ENCODE results near the gene TTC39C. TPM values are rescaled to one million over a fixed set of nuclear protein-coding genes. Genes with fewer than 3 reads are reported as not detected.

Gene TTC39C
- polyA plus RNA-seq, 2 of the 4 experiments (the other 2 are of a cell fraction), result 8.7 to 18.4 TPM

DNA sequence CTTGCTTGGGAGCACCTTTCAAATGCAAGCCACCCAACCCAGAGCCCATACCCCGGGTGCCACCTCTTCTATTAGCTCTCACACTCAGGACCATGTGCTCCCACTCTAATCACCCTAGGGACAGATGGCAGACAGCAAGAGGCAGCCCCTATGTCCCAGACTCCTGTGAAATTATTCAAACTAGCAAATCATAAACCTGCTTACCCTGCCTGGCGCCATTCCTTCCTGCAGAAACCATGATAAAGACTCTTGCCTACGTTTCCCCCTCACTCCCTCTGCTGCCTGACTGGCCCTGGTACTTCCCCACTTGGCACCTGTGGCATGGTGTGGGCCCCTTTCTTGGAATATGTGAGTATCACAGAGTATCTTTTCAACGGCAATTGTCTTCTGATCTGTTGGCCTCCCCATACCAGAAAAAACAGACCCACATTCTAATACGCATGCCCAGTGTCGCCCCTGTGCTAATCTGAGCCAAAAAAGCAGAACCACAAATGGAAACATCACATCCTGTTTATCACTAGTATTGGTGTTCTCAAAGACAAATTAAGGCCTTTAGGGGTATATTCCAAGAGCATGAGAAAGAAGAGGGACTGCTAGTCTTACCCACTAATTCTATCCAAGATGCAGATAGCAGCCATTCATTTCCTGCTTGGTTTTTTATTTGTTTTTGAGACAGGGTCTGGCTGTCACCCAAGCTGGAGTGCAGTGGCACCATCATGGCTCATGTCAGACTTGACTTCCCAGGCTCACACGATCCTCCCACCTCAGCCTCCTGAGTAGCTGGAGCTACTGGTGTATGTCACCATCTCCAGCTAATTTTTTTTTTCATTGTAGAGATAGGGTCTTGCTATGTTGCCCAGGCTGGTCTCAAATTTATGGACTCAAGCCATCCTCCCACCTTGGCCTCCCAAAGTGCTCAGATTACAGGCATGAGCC, 44.1 kb upstream of the TTC39C start:
- 65% methylated on average over 7 of the region's 7 CpGs for WGBS (ENCODE audit: missing lambda C conversion rate)
- TF ChIP-seq HOXA7 (CRISPR knock-in tag; IDR thresholded peaks at IDR 0.05) (no peak), BHLHE40 (IDR thresholded peaks at IDR 0.05; ENCODE audit: low read depth, low read length) (no peak), HDAC2 (IDR thresholded peaks at IDR 0.05) (no peak), CEBPB (IDR thresholded peaks at IDR 0.05) (no peak), PHF8 (IDR thresholded peaks at IDR 0.05; ENCODE audit: borderline replicate concordance, low read depth) (no peak), MYC (IDR thresholded peaks at IDR 0.05; ENCODE audit: borderline replicate concordance, low read length) (no peak), JUNB (IDR thresholded peaks at IDR 0.05) (no peak), NPAS2 (CRISPR knock-in tag; IDR thresholded peaks at IDR 0.05; ENCODE audit: borderline replicate concordance) (no peak), CBX2 (IDR thresholded peaks at IDR 0.05; ENCODE audit: borderline replicate concordance, low read depth) (no peak), EP300 (IDR thresholded peaks at IDR 0.05) (no peak), MAZ (IDR thresholded peaks at IDR 0.05; ENCODE audit: borderline replicate concordance, low read depth, low read length) (no peak), SMC3 (IDR thresholded peaks at IDR 0.05) (no peak), JUN (IDR thresholded peaks at IDR 0.05) (no peak), KDM1A (IDR thresholded peaks at IDR 0.05; ENCODE audit: low read depth) (no peak)
- TF ChIP-seq, protein P1, sequence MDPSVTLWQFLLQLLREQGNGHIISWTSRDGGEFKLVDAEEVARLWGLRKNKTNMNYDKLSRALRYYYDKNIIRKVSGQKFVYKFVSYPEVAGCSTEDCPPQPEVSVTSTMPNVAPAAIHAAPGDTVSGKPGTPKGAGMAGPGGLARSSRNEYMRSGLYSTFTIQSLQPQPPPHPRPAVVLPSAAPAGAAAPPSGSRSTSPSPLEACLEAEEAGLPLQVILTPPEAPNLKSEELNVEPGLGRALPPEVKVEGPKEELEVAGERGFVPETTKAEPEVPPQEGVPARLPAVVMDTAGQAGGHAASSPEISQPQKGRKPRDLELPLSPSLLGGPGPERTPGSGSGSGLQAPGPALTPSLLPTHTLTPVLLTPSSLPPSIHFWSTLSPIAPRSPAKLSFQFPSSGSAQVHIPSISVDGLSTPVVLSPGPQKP (IDR thresholded peaks at IDR 0.05; ENCODE audit: low read depth, low read length), result no peak
- TF ChIP-seq, protein P2, sequence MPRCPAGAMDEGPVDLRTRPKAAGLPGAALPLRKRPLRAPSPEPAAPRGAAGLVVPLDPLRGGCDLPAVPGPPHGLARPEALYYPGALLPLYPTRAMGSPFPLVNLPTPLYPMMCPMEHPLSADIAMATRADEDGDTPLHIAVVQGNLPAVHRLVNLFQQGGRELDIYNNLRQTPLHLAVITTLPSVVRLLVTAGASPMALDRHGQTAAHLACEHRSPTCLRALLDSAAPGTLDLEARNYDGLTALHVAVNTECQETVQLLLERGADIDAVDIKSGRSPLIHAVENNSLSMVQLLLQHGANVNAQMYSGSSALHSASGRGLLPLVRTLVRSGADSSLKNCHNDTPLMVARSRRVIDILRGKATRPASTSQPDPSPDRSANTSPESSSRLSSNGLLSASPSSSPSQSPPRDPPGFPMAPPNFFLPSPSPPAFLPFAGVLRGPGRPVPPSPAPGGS (IDR thresholded peaks at IDR 0.05), result no peak
- TF ChIP-seq, protein P3, sequence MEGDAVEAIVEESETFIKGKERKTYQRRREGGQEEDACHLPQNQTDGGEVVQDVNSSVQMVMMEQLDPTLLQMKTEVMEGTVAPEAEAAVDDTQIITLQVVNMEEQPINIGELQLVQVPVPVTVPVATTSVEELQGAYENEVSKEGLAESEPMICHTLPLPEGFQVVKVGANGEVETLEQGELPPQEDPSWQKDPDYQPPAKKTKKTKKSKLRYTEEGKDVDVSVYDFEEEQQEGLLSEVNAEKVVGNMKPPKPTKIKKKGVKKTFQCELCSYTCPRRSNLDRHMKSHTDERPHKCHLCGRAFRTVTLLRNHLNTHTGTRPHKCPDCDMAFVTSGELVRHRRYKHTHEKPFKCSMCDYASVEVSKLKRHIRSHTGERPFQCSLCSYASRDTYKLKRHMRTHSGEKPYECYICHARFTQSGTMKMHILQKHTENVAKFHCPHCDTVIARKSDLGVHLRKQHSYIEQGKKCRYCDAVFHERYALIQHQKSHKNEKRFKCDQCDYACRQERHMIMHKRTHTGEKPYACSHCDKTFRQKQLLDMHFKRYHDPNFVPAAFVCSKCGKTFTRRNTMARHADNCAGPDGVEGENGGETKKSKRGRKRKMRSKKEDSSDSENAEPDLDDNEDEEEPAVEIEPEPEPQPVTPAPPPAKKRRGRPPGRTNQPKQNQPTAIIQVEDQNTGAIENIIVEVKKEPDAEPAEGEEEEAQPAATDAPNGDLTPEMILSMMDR (IDR thresholded peaks at IDR 0.05), result no peak
- Histone ChIP-seq H3K9me3 (no peaks in the 10 kb centered on the region), H3K4me2 (no peak overlapping the region), H3K4me1 (no peaks in the 10 kb centered on the region), H3K27ac (no peak overlapping the region), H3K4me3 (no peak overlapping the region)
- DNase-seq (ENCODE audit: low read depth in 1 of 2, low spot score in 1 of 2) (no peak), ATAC-seq (no peak), FAIRE-seq (no peak)
- CTCF ChIA-PET, result interaction anchor here (1.3 to 1.4 kb wide), 2 partner anchors 10 to 106 kb away, joined by 3 to 5 read pairs; no protein-coding TSS in a partner anchor
- POLR2A ChIA-PET, result interaction anchor here (0.6 kb wide), 1 partner anchor 168 kb away, joined by 3 read pairs; no protein-coding TSS in a partner anchor

DNA sequence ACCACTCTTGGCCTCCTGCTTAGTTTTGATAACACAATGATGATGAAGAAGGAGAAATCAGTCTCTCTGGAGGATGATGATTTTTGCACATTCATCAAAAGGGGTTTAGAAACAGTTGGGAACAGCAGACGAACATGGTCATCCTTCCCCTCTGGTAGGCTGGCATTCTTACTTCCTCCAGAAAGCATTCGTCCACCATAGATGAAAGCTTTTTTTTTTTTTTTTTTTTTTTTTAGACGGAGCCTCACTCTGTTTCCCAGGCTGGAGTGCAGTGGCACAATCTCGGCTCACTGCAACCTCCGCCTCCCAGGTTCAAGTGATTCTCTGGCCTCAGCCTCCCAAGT, 43.5 kb upstream of the TTC39C start:
- POLR2A ChIA-PET, result interaction anchor here (0.6 kb wide), 1 partner anchor 167 kb away, joined by 3 read pairs; no protein-coding TSS in a partner anchor
- H3K4me2 ChIP-seq, result no peak overlapping the region
- no peak for ATAC-seq

More for the DNA sequence above, 43.5 kb upstream of the TTC39C start:
- TF ChIP-seq KDM5A (IDR thresholded peaks at IDR 0.05) (no peak), HEYL (CRISPR knock-in tag; IDR thresholded peaks at IDR 0.05) (no peak), HOXB13 (CRISPR knock-in tag; IDR thresholded peaks at IDR 0.05; ENCODE audit: low read depth) (no peak), EP300 (IDR thresholded peaks at IDR 0.05) (no peak), ESRRA (IDR thresholded peaks at IDR 0.05; ENCODE audit: borderline replicate concordance, low read length) (no peak), KDM1A (IDR thresholded peaks at IDR 0.05; ENCODE audit: low read depth) (no peak), NPAS2 (CRISPR knock-in tag; IDR thresholded peaks at IDR 0.05; ENCODE audit: borderline replicate concordance) (no peak), CEBPB (IDR thresholded peaks at IDR 0.05) (no peak), CBX8 (IDR thresholded peaks at IDR 0.05) (no peak), RFX5 (IDR thresholded peaks at IDR 0.05) (no peak), POLR2A (IDR thresholded peaks at IDR 0.05; ENCODE audit: low read length) (no peak), CBX2 (IDR thresholded peaks at IDR 0.05; ENCODE audit: borderline replicate concordance, low read depth) (no peak), RARB (CRISPR knock-in tag; IDR thresholded peaks at IDR 0.05) (no peak)
- TF ChIP-seq, protein P4, sequence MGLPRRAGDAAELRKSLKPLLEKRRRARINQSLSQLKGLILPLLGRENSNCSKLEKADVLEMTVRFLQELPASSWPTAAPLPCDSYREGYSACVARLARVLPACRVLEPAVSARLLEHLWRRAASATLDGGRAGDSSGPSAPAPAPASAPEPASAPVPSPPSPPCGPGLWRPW (IDR thresholded peaks at IDR 0.05), result no peak
- no peak for FAIRE-seq
- CTCF ChIA-PET, result interaction anchor here (1.3 to 1.4 kb wide), 2 partner anchors 9 to 105 kb away, joined by 3 to 5 read pairs; no protein-coding TSS in a partner anchor
- WGBS (ENCODE audit: missing lambda C conversion rate), result 81% methylated on average over 5 of the region's 5 CpGs
- no peak for DNase-seq (ENCODE audit: low read depth in 1 of 2, low spot score in 1 of 2)
- H3K27ac ChIP-seq, result no peak overlapping the region
- no peaks in the 10 kb centered on the region for H3K9me3 ChIP-seq
- no peaks in the 10 kb centered on the region for H3K4me1 ChIP-seq
- no peak overlapping the region for H3K4me3 ChIP-seq
